ENCODE measurements around the gene ADD1.

Gene ADD1

GRCh38 chr4:2866891-2867290 lies 23.2 kb downstream of the ADD1 start:
- TF ChIP-seq ZNF274 (IDR thresholded peaks at IDR 0.05; ENCODE audit: low read depth, low read length) (no peak), SUZ12 (IDR thresholded peaks at IDR 0.05; ENCODE audit: extremely low read depth, insufficient read depth, insufficient read length) (no peak), YY1 (IDR thresholded peaks at IDR 0.05; ENCODE audit: insufficient read depth, insufficient read length) (no peak)
- no peak overlapping the region for H3K9ac ChIP-seq (ENCODE audit: insufficient read length, low read depth)
- peaks cover 13% of the 10 kb centered on the region for H3K4me1 ChIP-seq (ENCODE audit: insufficient read depth, insufficient read length)
- no peaks in the 10 kb centered on the region for H3K9me3 ChIP-seq (ENCODE audit: insufficient read depth, low read length)
- peaks cover 12% of the 10 kb centered on the region for H3K36me3 ChIP-seq (ENCODE audit: insufficient read depth, insufficient read length, low read length)
- no peak overlapping the region for H3K4me3 ChIP-seq (ENCODE audit: insufficient read length, low read depth)
- no peak for DNase-seq (ENCODE audit: low read depth, low spot score)
- H3K27me3 ChIP-seq (ENCODE audit: insufficient read depth, insufficient read length) = no peaks in the 10 kb centered on the region

GRCh38 chr4:2867758-2868491 lies 24.3 kb downstream of the ADD1 start:
- DNase-seq (ENCODE audit: low read depth, low spot score) = no peak
- no peak overlapping the region for H3K9ac ChIP-seq (ENCODE audit: insufficient read length, low read depth)
- H3K4me1 ChIP-seq (ENCODE audit: insufficient read depth, insufficient read length) = peaks cover 6% of the 10 kb centered on the region
- H3K9me3 ChIP-seq (ENCODE audit: insufficient read depth, low read length) = no peaks in the 10 kb centered on the region
- TF ChIP-seq ZNF274 (IDR thresholded peaks at IDR 0.05; ENCODE audit: low read depth, low read length) (no peak), SUZ12 (IDR thresholded peaks at IDR 0.05; ENCODE audit: extremely low read depth, insufficient read depth, insufficient read length) (no peak)
- peaks cover 15% of the 10 kb centered on the region for H3K36me3 ChIP-seq (ENCODE audit: insufficient read depth, insufficient read length, low read length)
- no peak overlapping the region for H3K4me3 ChIP-seq (ENCODE audit: insufficient read length, low read depth)
- no peaks in the 10 kb centered on the region for H3K27me3 ChIP-seq (ENCODE audit: insufficient read depth, insufficient read length)

- Histone ChIP-seq H3K36me3 (ENCODE audit: insufficient read depth, insufficient read length, low read length) (peaks cover 15% of the 10 kb centered on the region), H3K27me3 (ENCODE audit: insufficient read depth, insufficient read length) (no peaks in the 10 kb centered on the region), H3K4me1 (ENCODE audit: insufficient read depth, insufficient read length) (peaks cover 6% of the 10 kb centered on the region), H3K4me3 (ENCODE audit: insufficient read length, low read depth) (no peak overlapping the region), H3K9ac (ENCODE audit: insufficient read length, low read depth) (no peak overlapping the region), H3K9me3 (ENCODE audit: insufficient read depth, low read length) (no peaks in the 10 kb centered on the region)
- TF ChIP-seq YY1 (IDR thresholded peaks at IDR 0.05; ENCODE audit: insufficient read depth, insufficient read length) (no peak), SUZ12 (IDR thresholded peaks at IDR 0.05; ENCODE audit: extremely low read depth, insufficient read depth, insufficient read length) (no peak), ZNF274 (IDR thresholded peaks at IDR 0.05; ENCODE audit: low read depth, low read length) (no peak)
- DNase-seq (ENCODE audit: low read depth, low spot score) = no peak
Observed at GRCh38 chr4:2868877-2869487, 25.3 kb downstream of the ADD1 start.

GRCh38 chr4:2869659-2870058 lies 26.0 kb downstream of the ADD1 start:
- Histone ChIP-seq H3K4me3 (ENCODE audit: insufficient read length, low read depth) (no peak overlapping the region), H3K36me3 (ENCODE audit: insufficient read depth, insufficient read length, low read length) (peaks cover 15% of the 10 kb centered on the region), H3K4me1 (ENCODE audit: insufficient read depth, insufficient read length) (peaks cover 6% of the 10 kb centered on the region), H3K9me3 (ENCODE audit: insufficient read depth, low read length) (no peaks in the 10 kb centered on the region), H3K27me3 (ENCODE audit: insufficient read depth, insufficient read length) (no peaks in the 10 kb centered on the region), H3K9ac (ENCODE audit: insufficient read length, low read depth) (no peak overlapping the region)
- no peak for DNase-seq (ENCODE audit: low read depth, low spot score)
- TF ChIP-seq YY1 (IDR thresholded peaks at IDR 0.05; ENCODE audit: insufficient read depth, insufficient read length) = no peak
- no peak for TF ChIP-seq ZNF274 (IDR thresholded peaks at IDR 0.05; ENCODE audit: low read depth, low read length)
- no peak for TF ChIP-seq SUZ12 (IDR thresholded peaks at IDR 0.05; ENCODE audit: extremely low read depth, insufficient read depth, insufficient read length)

- Histone ChIP-seq H3K4me1 (ENCODE audit: insufficient read depth, insufficient read length) (peaks cover 6% of the 10 kb centered on the region), H3K9me3 (ENCODE audit: insufficient read depth, low read length) (no peaks in the 10 kb centered on the region), H3K27me3 (ENCODE audit: insufficient read depth, insufficient read length) (no peaks in the 10 kb centered on the region), H3K4me3 (ENCODE audit: insufficient read length, low read depth) (no peak overlapping the region), H3K9ac (ENCODE audit: insufficient read length, low read depth) (no peak overlapping the region), H3K36me3 (ENCODE audit: insufficient read depth, insufficient read length, low read length) (peaks cover 19% of the 10 kb centered on the region)
- DNase-seq (ENCODE audit: low read depth, low spot score) = no peak
- TF ChIP-seq SUZ12 (IDR thresholded peaks at IDR 0.05; ENCODE audit: extremely low read depth, insufficient read depth, insufficient read length) (no peak), ZNF274 (IDR thresholded peaks at IDR 0.05; ENCODE audit: low read depth, low read length) (no peak), YY1 (IDR thresholded peaks at IDR 0.05; ENCODE audit: insufficient read depth, insufficient read length) (no peak)
Observed at GRCh38 chr4:2870082-2870481, 26.4 kb downstream of the ADD1 start.

- Histone ChIP-seq H3K4me3 (ENCODE audit: insufficient read length, low read depth) (no peak overlapping the region), H3K27me3 (ENCODE audit: insufficient read depth, insufficient read length) (no peaks in the 10 kb centered on the region), H3K4me1 (ENCODE audit: insufficient read depth, insufficient read length) (peaks cover 6% of the 10 kb centered on the region), H3K36me3 (ENCODE audit: insufficient read depth, insufficient read length, low read length) (peaks cover 28% of the 10 kb centered on the region), H3K9me3 (ENCODE audit: insufficient read depth, low read length) (no peaks in the 10 kb centered on the region), H3K9ac (ENCODE audit: insufficient read length, low read depth) (no peak overlapping the region)
- no peak for DNase-seq (ENCODE audit: low read depth, low spot score)
- TF ChIP-seq YY1 (IDR thresholded peaks at IDR 0.05; ENCODE audit: insufficient read depth, insufficient read length) (no peak), ZNF274 (IDR thresholded peaks at IDR 0.05; ENCODE audit: low read depth, low read length) (no peak), SUZ12 (IDR thresholded peaks at IDR 0.05; ENCODE audit: extremely low read depth, insufficient read depth, insufficient read length) (no peak)
Observed at GRCh38 chr4:2871466-2871865, 27.8 kb downstream of the ADD1 start.

- H3K4me3 ChIP-seq (ENCODE audit: insufficient read length, low read depth) = no peak overlapping the region
Observed at GRCh38 chr4:2871911-2872310, 28.3 kb downstream of the ADD1 start.

More at GRCh38 chr4:2871911-2872310, 28.3 kb downstream of the ADD1 start:
- no peak overlapping the region for H3K9ac ChIP-seq (ENCODE audit: insufficient read length, low read depth)
- TF ChIP-seq SUZ12 (IDR thresholded peaks at IDR 0.05; ENCODE audit: extremely low read depth, insufficient read depth, insufficient read length) = no peak
- no peak for TF ChIP-seq ZNF274 (IDR thresholded peaks at IDR 0.05; ENCODE audit: low read depth, low read length)
- no peak for TF ChIP-seq YY1 (IDR thresholded peaks at IDR 0.05; ENCODE audit: insufficient read depth, insufficient read length)
- peaks cover 6% of the 10 kb centered on the region for H3K4me1 ChIP-seq (ENCODE audit: insufficient read depth, insufficient read length)
- H3K9me3 ChIP-seq (ENCODE audit: insufficient read depth, low read length) = no peaks in the 10 kb centered on the region
- DNase-seq (ENCODE audit: low read depth, low spot score) = no peak
- no peaks in the 10 kb centered on the region for H3K27me3 ChIP-seq (ENCODE audit: insufficient read depth, insufficient read length)
- peaks cover 29% of the 10 kb centered on the region for H3K36me3 ChIP-seq (ENCODE audit: insufficient read depth, insufficient read length, low read length)

Data from NT2/D1 (cell line).